Middle frontal gyrus (tissue), 1 donor: ENCODE data around the gene LDOC1.
"Not testable (repeated sequence)": the region's sequence is repeated elsewhere in the genome, so short reads cannot be mapped to it uniquely, and the experiment has no call there.

Experiments used
- DNase-seq: peaks from one replicate; pipeline ENCODE4 v3.0.0-alpha.2; 2015; ENCODE audit warnings: low spot score; ENCODE audit errors: extremely low spot score

LDOC1 gene

GRCh38 chrX:141176586-141177451 is at the start of gene LDOC1:
TSS of gene LDOC1 (minus strand) at chrX:141177129. CDS start at chrX:141177021, 108 bp downstream.
- peak; percentile 22 for DNase-seq

- DNase-seq: no peak
Measured at GRCh38 chrX:141221611-141222010, 44.7 kb upstream of the LDOC1 start.

GRCh38 chrX:141220342-141221008 is 43.5 kb upstream of the LDOC1 start:
- DNase-seq: no peak

GRCh38 chrX:141214196-141214595 is 37.3 kb upstream of the LDOC1 start:
- DNase-seq: no peak

- no peak for DNase-seq
Measured at GRCh38 chrX:141201962-141202361, 25.0 kb upstream of the LDOC1 start.

- not testable (repeated sequence) for DNase-seq
Measured at GRCh38 chrX:141188573-141188972, 11.6 kb upstream of the LDOC1 start.

- DNase-seq: no peak
Measured at GRCh38 chrX:141185366-141185765, 8.4 kb upstream of the LDOC1 start.

GRCh38 chrX:141183000-141183399 is 6.1 kb upstream of the LDOC1 start:
- no peak for DNase-seq

GRCh38 chrX:141180851-141181250 is 3.9 kb upstream of the LDOC1 start:
- DNase-seq: no peak

- no peak for DNase-seq
Measured at GRCh38 chrX:141175786-141176185, 1.1 kb downstream of the LDOC1 start.

- no peak for DNase-seq
Measured at GRCh38 chrX:141164406-141164805, 12.5 kb downstream of the LDOC1 start.

- no peak for DNase-seq
Measured at GRCh38 chrX:141158084-141158483, 18.8 kb downstream of the LDOC1 start.

GRCh38 chrX:141155231-141155630 is 21.7 kb downstream of the LDOC1 start:
- DNase-seq: not testable (repeated sequence)

- DNase-seq: no peak
Measured at GRCh38 chrX:141142946-141143345, 34.0 kb downstream of the LDOC1 start.

GRCh38 chrX:141133272-141133671 is 43.7 kb downstream of the LDOC1 start:
- DNase-seq: no peak

GRCh38 chrX:141127146-141127545 is 49.8 kb downstream of the LDOC1 start:
- DNase-seq: no peak
